T follicular helper cell (primary cell): ENCODE data around the gene GLP1R.

ENCODE experiments used
- DNase-seq: peaks from one replicate; pipeline ENCODE4 v3.0.0-alpha.2; 2020; ENCODE audit warnings: low read depth

Gene GLP1R

DNA sequence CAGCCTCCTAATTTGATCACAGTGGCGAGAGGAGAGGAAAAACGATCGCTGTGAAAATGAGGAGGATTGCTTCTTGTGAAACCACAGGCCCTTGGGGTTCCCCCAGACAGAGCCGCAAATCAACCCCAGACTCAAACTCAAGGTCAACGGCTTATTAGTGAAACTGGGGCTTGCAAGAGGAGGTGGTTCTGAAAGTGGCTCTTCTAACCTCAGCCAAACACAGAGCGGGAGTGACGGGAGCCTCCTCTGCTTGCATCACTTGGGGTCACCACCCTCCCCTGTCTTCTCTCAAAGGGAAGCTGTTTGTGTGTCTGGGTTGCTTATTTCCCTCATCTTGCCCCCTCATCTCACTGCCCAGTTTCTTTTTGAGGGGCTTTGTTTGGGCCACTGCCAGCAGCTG lies 37.7 kb downstream of the GLP1R start:
- no peak for DNase-seq

DNA sequence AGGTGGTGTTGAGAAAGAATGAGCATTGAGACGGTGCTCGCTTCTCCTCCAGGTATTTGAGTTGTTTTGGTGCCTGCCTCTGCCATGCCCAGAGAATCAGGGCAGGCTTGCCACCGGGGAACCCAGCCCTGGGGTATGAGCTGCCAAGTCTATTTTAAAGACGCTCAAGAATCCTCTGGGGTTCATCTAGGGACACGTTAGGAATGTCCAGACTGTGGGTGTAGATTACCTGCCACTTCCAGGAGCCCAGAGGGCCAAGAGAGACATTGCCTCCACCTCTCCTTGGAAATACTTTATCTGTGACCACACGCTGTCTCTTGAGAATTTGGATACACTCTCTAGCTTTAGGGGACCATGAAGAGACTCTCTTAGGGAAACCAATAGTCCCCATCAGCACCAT lies 38.1 kb downstream of the GLP1R start:
- no peak for DNase-seq

DNA sequence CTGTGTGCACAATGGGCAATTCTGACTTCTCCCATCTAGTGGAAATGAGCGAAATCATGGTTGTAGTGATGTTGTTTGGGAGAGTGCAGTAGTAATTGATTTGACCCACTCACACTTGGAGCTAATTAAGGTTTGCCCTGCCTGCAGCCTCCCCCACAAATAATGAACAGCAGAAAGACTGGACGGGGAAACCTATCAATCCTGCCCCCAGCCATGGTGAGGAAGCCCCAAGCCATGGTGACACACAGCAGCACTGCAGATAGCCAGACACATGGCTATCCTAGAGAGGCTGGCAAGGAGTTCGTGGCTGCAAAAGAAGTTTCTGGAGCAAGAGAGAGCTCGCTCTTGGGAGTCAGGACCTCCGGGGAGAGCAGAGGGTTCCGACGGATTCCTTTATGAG lies 38.6 kb downstream of the GLP1R start:
- no peak for DNase-seq

DNA sequence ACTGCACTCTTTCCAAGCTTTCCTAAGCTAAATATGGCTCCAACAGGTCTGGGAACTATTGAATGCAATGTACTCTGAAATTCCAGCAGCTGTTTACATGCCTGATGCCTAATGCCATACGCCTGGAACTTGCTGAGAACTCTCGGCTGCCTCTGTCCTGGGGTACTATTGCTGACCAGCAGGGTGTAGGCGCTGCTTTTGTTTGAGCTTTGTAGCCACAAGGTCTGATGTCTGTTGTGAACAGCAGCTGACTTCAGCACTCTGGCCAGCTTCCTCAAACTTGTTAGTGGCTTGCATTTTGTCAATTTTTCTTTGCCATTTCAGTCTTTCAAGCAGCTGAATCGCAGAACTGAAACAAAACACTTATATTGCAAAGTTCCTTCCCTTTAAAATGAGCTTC lies 39.8 kb downstream of the GLP1R start:
- DNase-seq, result no peak

DNA sequence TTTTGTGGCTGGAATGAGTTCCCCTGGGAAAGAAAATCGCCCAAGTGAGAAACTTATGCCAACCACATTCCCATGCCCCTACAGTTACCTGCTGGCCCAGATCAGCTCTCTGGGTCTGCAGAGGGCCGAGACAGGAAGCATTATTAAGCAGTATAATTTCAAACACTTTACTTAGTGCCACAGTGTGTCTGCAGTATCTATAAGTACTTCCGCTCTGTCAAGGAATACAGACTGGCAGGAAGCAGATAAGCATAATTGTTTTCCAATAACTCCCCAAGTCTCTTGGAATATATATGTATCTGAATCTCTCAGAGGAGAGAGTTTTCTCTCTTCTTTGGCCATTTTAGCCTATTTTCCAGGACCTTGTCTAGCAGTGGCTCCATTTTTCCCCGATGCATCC lies 41.5 kb downstream of the GLP1R start:
- DNase-seq, result no peak

DNA sequence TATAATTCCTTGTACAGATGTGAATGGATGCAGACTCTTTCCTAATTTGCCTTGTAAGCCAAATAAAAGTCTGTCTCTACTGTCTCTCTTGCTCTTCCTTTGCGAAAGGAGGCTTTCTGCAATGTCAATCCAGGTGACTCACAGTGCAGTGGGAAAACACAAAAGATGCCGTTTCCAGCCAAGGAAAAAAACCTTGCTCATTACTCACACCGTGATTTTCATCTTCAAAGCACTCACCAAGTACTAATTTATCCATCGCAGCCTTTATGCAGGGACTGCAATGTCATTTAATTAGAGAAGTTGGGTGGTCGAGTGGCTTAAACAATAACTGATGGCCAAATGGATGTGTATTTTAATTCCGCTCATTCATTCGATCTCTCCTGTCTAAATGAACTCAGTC lies 42.6 kb downstream of the GLP1R start:
- DNase-seq, result no peak

DNA sequence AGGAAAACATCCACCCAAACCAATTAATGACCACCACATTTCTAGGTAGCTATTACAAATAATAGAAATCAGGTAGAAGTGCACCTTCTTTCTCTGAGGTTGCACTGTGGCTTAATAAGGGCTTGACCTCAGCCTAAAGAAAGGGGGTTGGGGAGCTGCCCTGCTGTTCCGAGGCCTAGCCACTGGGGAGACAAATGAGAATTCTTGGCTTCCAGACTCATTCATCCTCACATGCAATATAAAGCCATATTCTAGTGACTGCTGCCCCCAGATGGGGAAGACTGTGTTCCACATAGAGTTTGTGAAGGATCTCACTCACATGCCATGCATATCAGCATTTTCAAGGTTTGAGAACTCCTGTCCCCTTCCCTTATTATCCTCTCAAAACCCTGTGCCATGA lies 43.5 kb downstream of the GLP1R start:
- DNase-seq, result no peak

DNA sequence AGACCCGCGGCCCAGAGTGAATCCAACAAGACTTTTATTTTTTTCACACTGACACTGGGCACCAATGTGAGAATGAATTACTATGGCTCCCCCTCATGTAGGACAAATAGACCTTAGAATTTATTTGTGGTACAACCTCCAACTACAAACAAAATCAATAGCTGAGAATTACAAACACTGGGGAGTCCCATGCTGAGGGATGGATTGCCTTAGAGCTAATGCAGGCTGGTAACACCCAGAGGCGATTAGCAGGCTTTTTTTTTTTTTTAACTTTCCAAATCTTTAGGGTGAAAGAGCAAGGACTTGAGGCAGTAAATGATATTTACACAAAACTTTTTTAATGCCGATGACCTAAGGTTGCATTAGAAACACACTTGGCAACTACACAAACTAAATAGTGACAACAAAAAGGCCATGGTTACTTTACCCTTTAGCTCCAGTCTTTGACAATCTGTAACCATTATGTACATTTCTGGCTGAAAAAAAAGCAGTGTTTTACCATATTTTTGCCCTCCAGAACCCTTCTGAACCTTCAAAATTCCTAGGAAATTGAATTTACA lies 44.6 kb downstream of the GLP1R start:
- no peak for DNase-seq

DNA sequence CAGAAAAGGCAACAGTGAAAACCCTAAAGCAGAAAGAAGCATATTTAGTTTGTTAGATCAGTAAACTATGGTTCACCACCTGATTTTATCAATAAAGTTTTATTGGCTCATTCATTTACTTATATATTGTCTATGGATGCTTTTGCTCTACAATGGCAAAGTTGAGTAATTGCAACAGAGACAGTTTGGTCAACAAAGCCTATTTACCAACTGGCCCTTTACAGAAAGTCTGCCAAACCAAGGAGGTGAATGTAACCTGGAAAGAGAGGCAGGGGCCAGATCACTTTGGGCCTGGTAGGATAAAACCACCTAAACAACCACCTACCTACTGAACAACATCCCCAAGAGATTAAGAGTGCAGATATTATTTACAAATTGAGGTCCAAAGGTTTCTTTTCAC lies 47.0 kb downstream of the GLP1R start:
- DNase-seq, result no peak

DNA sequence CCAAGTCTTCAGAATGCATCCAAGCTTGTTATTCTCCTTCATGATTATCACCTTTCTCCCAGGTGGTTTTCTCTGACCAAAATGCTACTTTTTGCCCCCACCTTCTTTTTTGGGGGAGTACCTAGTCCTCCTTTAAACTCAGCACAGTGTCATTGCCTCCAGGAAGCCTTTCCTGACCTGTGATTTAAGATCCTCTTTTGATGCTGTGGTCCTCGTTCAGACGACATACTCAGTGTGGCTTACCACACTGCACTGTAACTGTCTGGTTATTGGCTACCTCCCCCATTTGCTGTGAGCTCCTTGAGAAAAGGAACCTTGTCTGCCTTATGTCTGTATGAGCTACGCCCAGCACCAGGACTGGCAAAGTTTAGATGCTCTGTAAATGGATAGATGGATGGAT lies 51.8 kb downstream of the GLP1R start:
- DNase-seq, result no peak

DNA sequence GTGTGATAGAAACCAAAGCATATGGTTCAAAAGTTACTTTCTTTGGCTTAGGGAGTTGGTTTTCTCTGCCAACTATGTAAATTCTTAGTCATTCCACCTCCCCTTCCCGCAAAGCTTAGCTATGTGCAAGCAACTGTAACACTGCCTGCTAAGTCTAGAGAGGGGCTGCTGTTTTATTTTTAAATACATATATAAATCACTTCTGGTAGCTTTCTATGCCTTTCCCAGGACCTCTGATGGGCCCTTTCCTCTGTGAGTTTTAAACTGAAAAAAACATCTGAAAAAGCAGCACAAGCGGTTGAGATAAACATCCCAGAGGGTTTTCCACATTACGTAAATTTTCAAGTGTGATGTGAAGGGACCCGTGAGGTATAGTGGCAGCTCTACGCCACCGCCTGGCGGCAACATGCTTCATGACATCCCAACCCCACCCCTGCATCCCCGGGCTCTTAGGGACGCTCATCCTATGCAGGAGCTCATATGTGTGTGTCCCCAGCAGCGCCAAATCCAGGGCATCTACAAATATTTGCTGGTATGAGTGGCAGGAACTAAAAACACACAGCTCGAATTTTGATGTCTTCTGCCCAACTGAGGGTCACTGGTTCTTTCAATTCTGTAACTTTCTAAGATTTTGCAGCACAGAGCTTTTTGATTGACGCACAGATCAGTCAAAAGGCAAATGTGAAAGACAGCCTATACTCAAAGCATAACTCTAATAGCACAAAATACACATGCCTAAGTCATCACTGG lies 53.7 kb downstream of the GLP1R start:
- DNase-seq, result no peak

DNA sequence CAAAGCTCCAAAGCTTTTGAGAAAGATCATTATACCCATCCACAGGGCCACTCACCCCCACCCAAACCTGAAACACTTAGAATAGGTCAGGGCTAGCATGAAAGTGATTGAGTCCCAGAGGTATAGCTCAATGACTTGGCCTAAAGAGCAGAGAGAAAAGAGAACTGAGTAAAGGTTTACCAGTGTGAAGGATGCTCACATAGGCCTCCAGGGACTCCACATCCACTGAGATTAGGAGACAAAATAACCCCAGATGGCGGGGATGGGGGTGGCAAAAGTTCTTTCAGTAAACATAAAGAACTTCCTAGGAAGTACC lies 54.2 kb downstream of the GLP1R start:
- no peak for DNase-seq

DNA sequence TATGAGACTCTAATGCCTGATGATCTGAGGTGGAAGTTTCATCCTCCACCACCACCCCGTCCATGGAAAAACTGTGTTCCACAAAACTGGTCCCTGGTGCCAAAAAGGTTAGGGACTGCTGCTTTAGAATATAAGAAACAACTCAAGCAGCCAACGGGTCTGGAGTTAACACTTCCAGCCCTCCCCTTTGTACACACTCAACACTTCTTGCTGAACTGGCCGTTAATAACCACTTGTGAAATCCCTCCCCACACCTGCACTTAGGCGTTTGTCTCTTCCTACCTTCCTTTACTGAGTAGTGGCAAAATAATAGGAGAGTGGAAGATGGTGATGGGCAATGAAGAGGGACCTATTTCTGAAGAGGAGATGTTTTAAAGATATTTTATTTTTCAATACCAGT lies 55.9 kb downstream of the GLP1R start:
- DNase-seq, result no peak

DNA sequence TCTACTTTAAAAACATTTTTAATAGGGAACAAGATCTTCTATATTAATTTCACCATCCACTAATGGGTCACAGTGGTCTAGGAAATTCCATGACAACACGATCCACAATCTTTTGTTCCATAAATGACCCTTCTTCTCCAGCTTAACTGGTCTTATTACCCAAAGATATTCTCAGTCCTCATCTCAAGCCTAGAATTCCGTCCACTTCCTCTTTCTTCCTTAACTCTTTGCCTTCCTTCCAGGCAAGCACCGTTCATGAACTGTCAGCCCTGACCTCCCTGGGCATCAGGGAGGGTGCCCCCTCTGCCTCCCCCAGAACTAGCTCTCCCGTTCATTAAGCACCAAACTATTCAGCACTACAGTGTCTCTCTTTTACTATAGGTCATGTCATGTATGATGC lies 58.5 kb downstream of the GLP1R start:
- no peak for DNase-seq

DNA sequence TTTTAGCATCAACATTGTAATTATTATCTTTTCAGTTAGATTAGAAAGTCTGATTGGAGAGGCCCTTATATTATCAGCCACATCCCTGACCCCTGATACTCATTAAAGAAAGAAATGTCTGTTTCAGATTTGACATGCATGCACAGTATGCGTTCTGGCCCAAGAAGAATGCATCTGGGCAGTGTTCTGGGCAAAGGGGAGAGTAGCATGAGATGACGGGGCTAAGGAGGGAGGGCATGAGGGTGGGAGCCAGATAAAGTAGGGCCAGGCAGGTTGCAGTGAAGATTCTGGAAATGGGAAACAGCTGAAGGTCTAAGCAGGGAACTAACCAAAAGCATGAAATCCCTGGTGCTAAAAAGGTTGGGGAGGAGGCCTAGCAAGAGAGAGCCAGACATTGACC lies 59.1 kb downstream of the GLP1R start:
- no peak for DNase-seq

DNA sequence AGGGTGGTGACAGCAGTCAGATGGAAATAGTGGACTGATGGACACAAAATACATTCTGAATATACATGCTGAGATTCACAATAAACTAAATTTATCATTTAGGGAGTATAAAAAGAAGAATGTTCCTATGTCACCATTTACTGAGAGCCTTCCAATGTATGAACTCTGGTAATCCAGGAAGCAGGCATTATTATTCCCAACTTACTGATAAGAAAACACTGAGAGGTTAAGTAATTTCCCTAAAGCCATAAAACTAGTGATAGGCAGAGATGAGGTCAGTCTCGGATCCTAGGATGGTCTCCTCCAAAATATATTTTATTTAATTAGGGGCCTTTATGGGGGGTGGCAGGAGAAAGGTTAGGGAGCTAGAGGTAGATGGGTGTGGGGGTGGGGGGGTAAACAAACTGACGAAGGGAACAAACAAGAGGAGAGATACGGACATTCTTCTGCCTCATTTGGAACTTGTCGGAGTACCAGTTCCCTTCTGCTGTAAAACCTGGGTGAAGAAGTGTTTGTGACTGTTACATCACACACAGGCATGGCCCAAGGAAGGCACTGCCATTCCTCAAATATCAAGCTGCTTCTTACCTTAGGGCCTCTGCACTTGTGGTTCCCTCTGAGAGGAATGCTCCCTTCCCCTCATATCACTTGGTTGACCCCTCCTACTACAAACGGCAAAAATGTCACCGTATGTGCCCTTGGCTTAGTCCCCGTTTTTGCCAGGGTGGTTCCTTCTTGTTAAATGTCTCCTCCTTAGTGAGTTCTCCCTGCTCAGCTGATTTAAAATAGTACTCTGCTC lies 59.7 kb downstream of the GLP1R start:
- DNase-seq, result no peak

DNA sequence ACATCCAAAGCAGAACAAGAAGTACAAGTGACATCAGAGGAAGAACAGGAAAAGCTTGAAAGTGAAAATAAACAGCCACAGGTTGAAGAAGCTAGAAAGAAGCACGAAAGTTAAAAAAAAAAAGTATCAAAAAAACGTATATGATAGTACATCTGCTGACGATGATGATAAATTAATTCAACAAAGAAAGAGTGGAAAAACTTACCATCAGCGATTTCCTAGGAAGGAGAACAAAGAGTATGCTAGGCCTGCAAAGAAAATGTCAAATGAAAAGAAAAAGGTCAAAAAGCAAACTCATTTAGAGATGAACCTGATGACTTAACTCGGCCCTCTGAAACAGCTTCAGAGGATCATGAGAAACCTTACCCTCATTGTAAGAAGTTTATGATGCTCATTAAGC lies 62.7 kb downstream of the GLP1R start:
- no peak for DNase-seq

DNA sequence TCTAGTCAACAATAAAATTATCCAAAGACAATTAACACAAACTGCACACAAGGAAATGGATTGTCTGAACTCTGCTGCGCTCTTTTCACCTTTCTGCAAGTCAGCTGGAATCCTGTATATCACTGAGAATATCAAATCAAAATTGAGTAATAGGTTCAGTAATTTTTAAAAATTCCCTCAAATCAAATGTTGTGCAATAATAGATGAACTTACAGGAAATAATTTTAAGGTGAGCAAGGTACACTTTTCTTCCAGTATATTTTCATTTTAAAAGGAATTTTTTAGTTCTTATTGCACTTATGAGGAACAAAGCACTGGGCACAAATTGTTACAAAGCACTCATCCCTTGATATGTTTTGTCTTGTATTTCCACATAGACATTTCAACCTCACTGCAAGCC lies 65.2 kb downstream of the GLP1R start:
- no peak for DNase-seq

DNA sequence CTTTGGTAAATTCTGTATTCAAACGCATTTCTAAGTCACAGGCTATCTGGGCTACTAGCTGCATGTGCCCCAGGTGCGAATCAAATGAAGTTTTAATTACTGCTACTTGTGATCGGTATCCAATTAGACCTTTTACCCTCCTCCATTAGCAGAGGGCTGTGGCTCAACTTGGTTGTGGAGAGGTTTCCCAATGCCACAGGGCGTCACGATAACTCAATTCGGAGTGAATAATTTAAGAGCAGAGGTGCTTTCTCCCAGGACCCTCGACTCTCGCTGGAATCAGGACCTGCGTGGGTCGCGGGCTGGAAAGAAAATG lies 65.8 kb downstream of the GLP1R start:
- no peak for DNase-seq

DNA sequence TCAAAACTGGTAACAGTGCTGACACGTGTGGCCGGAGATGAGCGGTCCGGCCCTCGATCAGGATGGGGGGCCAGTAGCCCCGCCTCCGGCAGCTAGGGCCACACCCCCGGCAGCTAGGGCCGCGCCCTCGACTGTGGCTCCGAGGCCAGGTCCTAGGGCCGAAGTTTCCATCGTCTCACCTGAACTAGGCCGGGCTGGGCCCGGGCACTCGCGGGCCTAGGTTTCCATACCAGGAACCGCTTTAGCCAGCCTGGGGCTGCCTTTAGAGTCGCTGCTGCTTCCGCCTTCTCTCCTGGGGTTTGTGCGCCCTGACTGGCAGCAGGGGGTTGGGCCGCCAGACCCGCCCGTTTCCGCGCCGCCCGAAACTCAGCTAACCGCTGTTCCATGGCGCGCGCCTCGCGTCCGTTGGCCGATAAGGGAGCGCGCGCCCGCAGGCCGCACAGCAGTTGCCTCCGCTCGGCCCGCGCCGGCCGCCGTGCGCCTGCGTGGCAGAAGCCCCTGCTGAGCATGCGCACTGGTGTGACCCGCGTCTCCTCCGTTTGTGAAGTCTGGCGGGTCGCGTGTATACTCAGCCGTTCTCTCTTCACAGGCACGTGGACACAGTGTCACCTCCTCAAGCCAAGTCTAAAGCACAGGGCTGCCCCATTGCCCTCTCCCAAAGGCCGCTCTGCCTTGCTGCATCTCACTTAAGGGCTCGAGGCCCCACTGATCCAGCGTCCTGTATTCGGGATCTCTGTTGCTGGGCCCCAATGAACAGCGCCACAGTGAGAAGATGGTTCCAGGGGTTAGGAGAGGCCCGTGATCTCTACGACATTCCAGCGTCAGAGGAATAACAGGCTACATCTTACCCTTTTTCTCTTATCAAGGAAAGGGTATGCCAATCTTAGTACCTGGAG lies 66.4 kb downstream of the GLP1R start, which contains the start of gene SAYSD1:
Gene SAYSD1, minus strand, starts transcription at position 483 of the 896 bp plus-strand sequence. Its CDS starts 97 bp downstream, at position 386.
- DNase-seq, result peak; percentile 84

DNA sequence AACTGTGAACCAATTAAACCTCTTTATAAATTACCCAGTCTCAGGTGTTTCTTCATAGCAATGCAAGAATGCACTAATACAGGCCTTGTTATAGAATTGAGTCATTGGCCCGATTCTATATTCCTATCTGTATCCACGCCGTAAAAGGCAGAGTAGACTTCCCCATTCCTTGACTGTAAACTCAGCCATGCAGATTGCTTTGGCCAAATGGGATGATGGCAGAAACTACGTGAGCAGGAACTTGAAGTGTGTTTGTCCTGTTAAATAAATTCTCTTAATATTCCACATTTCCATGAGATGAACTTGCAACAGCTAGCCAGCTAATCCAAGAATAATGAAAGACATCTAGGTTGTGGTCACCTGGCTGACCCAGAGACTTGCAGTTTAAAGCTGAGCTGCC lies 70.3 kb downstream of the GLP1R start:
- no peak for DNase-seq

DNA sequence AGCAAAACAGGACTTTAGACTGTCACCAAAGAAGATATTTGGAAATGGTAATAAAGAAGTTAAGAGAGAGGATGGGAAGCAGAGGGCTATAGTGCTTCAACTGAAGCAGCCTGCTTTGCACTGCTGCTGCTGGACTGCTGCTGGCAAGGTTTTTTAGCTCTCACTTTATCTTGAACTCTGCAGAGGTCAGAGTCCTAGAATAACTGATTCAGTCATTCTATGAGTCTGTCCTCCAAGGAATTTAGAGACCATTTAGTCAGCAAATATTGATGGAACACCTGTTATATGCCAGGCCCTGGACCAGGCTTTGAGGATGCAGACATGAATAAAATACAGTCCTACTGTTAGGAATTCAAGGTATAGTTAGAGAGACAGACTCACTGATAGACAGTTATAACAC lies 75.5 kb downstream of the GLP1R start:
- no peak for DNase-seq

DNA sequence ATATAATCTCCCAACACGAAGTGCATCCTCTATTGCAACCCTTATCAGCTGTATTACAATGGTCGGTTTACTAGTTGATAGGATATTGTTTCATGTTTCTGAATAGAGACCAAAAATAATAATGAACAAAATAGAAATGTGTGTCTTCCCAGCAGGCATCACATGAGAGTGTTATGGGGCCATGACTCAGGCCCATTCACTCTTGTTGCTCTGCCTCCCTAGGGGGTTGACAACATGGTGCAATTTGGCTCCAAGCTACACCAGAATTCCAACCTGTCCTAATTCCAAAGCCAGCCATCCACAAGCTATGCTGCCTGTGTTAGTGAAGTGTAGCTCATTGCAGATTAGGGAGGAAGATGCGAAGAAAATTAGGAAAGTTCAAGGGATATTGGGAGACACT lies 79.5 kb downstream of the GLP1R start:
- DNase-seq, result no peak
